PC-9 (cell line): ENCODE measurements around the gene EGFL8.

ENCODE experiments used
- CTCF ChIP-seq: fragments of 200-600 bp; sonication (generic); conservative IDR thresholded peaks from 2 replicates; pipeline ENCODE4 v1.6.1; 2017; ENCODE audit warnings: mixed run types, antibody characterized with exemption, mild to moderate bottlenecking, moderate library complexity
- EZH2 ChIP-seq: fragments of 200-600 bp; sonication (generic); IDR thresholded peaks from 2 replicates; pipeline ENCODE4 v1.8.0; 2017; ENCODE audit warnings: antibody characterized with exemption, low read depth

GRCh38 chr6:32131439-32131948 is 32.9 kb upstream of the EGFL8 start:
- TF ChIP-seq EZH2 (no peak), CTCF (no peak)
